ENCODE results near the gene MYBPC1. TPM values are rescaled to one million over a fixed set of nuclear protein-coding genes. Genes with fewer than 3 reads are reported as not detected.

MYBPC1 gene
- total RNA-seq, 2 donors from 2014 or later = 171 to 302 TPM

DNA sequence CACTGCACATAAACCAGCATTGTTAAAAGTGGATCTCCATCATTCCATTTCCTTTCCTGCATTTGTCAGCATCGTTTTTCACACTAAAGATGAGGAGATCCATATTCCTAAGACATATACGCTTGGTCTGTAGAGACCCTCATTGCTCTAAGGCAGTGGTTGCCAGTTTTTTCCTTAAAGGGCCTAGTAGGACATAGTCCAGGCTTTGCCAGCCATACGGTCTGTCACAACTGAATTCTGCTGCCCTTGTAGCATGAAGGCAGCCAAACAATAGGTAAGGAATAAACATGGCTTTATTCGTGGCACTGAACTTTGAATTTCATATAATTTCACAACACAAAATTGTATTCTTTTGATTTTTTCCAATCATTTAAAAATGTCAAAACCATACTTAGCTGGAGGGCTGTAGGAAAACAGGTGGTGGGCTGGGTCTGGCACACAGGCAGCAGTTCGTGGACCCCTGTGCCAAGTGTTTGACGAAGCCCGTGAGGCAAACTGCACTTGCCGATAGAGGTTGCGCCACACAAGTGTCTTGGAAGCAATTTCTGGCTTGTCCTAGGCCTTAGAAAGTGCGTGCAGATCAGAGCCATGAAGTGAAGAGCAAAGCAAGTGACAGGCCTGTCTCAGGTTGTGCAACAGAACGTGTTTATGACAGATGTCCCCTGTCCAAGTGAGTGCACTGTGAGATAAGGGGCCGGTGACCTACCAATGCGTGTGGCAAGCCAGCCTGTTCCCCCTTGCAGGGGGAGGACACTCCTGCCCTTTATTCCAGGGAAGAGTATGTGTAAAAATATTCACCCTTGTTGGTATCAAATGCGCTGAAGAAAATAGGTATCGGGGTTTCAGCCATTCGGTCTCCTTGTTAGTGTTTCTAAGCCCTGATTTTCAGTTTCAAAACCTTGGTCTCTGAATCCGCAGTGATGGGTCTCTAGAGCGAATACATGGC lies 101.8 kb downstream of the MYBPC1 start:
- peak; percentile 45 for DNase-seq (ENCODE audit: low spot score)
- no peaks in the 10 kb centered on the region for H3K27me3 ChIP-seq (replicated peaks; ENCODE audit: insufficient read depth)
- intact Hi-C loops (cut with DNase I) = loop anchor here (5.0 kb wide), 2 partner anchors 79 to 289 kb away; partner anchors contain the start of gene ARL1
- no peaks in the 10 kb centered on the region for H3K9me3 ChIP-seq
- H3K4me3 ChIP-seq = peak overlapping the region; percentile 83 to 91
- no peaks in the 10 kb centered on the region for H3K4me1 ChIP-seq (replicated peaks)
- 25% methylated on average over 18 of the region's 18 CpGs for WGBS
- no peaks in the 10 kb centered on the region for H3K36me3 ChIP-seq
- TF ChIP-seq POLR2AphosphoS5 (IDR thresholded peaks at IDR 0.05) (peak; percentile 6), POLR2A (IDR thresholded peaks at IDR 0.05) (no peak)
- H3K27ac ChIP-seq = peak overlapping the region; percentile 86 to 90

DNA sequence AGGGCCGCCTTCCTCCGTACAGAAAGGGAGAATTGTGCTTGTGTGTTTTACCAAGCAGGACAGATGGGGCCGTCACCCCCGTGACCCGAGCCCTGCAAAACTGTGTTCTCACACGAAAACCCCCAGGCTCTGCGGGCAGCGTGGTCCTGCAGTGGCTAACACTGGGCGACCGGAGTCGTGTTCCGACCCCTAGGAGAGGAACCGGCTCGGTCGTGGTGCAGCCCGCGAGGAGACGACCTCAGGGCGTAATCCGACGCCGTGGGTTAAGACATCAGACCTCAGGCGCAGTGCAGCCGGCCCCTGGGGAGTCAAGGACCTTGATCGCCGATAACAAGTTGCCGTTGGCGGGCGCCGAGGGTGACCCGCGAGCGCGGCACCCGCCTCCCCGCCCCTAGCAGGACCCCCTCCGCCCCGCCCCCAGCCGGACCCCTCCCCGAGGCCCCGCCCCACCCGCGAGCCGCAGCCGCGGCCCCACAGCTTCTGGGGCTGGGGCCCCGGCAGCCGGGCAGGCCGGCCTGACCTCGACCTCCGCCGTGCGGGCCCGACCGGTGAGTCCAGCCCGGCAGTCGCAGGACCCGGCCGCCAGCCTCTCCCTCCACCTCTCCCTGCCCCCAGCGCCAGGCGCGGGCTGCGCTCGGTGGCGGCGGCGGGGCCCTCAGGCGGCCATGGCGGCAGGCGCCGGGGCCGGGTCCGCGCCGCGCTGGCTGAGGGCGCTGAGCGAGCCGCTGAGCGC lies 102.6 kb downstream of the MYBPC1 start, which contains the start of gene CHPT1:
Gene CHPT1, plus strand, starts transcription at position 444 of the 733 bp plus-strand sequence. Its CDS starts 222 bp downstream, at position 666.
- H3K36me3 ChIP-seq = no peaks in the 10 kb centered on the region
- H3K4me1 ChIP-seq (replicated peaks) = no peaks in the 10 kb centered on the region
- peak within 1 kb of the TSS; percentile 83 to 91 for H3K4me3 ChIP-seq
- TF ChIP-seq POLR2A (IDR thresholded peaks at IDR 0.05) (peak; percentile 42), POLR2AphosphoS5 (IDR thresholded peaks at IDR 0.05) (no peak)
- peak; percentile 57 for DNase-seq (ENCODE audit: low spot score)
- no peaks in the 10 kb centered on the region for H3K9me3 ChIP-seq
- peak within 1 kb of the TSS; percentile 86 to 90 for H3K27ac ChIP-seq
- intact Hi-C loops (cut with DNase I) = loop anchor here (5.0 kb wide), 2 partner anchors 80 to 290 kb away; partner anchors contain the start of gene ARL1
- H3K27me3 ChIP-seq (replicated peaks; ENCODE audit: insufficient read depth) = no peaks in the 10 kb centered on the region
- under 1% methylated on average over 25 of the region's 80 CpGs for WGBS

DNA sequence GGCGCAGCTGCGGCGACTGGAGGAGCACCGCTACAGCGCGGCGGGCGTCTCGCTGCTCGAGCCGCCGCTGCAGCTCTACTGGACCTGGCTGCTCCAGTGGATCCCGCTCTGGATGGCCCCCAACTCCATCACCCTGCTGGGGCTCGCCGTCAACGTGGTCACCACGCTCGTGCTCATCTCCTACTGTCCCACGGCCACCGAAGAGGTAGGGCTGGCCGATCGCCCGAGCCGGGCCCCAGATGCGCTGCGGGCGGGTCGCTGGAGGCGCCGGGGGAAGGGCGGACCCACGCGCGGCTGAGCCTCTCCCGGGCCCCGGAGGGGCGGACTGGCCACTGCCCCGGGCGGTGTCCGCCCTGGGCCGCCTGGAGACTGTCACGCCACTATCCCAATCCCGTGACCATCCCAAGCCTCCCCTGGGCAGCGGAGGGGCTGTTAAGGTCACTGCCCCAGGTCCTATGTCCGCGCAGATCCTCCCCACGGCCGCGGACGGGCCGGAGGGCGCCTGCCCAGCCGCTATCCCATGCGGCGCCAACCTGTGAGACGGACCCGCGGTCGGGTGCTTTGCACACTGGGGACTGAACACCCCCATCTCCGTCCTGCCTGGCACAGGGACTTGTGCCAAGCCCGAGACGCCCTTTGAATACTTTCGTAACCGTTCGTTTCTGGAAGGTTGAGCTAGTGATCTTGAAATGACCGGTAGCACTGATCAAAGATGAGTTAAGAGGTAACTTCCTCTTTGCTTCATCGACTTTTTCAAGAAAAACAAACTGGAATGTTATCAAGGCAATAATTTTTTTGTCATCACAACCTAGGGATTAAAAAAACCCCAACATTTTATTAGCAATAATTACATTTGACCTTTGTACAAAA lies 103.4 kb downstream of the MYBPC1 start:
- intact Hi-C loops (cut with DNase I) = loop anchor here (5.0 kb wide), 2 partner anchors 81 to 291 kb away; partner anchors contain the start of gene ARL1
- H3K27ac ChIP-seq = peak overlapping the region; percentile 86 to 90
- TF ChIP-seq, protein P1, sequence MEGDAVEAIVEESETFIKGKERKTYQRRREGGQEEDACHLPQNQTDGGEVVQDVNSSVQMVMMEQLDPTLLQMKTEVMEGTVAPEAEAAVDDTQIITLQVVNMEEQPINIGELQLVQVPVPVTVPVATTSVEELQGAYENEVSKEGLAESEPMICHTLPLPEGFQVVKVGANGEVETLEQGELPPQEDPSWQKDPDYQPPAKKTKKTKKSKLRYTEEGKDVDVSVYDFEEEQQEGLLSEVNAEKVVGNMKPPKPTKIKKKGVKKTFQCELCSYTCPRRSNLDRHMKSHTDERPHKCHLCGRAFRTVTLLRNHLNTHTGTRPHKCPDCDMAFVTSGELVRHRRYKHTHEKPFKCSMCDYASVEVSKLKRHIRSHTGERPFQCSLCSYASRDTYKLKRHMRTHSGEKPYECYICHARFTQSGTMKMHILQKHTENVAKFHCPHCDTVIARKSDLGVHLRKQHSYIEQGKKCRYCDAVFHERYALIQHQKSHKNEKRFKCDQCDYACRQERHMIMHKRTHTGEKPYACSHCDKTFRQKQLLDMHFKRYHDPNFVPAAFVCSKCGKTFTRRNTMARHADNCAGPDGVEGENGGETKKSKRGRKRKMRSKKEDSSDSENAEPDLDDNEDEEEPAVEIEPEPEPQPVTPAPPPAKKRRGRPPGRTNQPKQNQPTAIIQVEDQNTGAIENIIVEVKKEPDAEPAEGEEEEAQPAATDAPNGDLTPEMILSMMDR (IDR thresholded peaks at IDR 0.05) = no peak
- TF ChIP-seq POLR2A (IDR thresholded peaks at IDR 0.05) = peak; percentile 16
- TF ChIP-seq POLR2AphosphoS5 (IDR thresholded peaks at IDR 0.05) = peak; percentile 32
- no peaks in the 10 kb centered on the region for H3K27me3 ChIP-seq (replicated peaks; ENCODE audit: insufficient read depth)
- H3K4me1 ChIP-seq (replicated peaks) = no peaks in the 10 kb centered on the region
- H3K36me3 ChIP-seq = no peaks in the 10 kb centered on the region
- H3K9me3 ChIP-seq = no peaks in the 10 kb centered on the region
- DNase-seq (ENCODE audit: low spot score) = peak; percentile 55
- under 1% methylated on average over 17 of the region's 67 CpGs for WGBS
- peak overlapping the region; percentile 83 to 91 for H3K4me3 ChIP-seq

DNA sequence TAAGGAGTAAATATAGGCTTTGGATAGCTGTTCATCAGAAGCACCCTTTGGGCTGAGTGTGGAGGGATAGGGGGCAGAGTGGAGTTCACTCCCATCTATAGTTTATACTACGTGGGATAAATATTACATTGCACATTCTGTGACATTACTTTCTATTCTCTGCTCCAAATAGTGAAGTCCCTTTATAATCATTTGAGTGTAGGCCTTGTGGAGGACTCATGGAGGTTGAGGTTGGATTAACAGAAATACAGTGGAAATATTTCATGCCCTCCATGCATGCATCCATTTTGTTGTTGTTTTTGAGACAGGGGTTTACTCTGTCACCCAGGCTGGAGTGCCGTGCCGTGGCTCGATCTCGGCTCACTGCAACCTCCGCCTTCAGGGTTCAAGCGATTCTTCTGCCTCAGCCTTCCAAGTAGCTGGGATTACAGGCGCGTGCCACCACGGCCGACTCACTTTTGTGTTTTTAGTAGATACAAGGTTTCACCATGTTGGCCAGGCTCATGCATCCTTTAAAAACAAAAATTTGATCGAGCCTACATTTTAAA lies 104.1 kb downstream of the MYBPC1 start:
- 73% methylated on average over 12 of the region's 12 CpGs for WGBS
- H3K4me3 ChIP-seq = peak overlapping the region; percentile 83 to 91
- H3K36me3 ChIP-seq = no peaks in the 10 kb centered on the region
- TF ChIP-seq POLR2A (IDR thresholded peaks at IDR 0.05) (no peak), POLR2AphosphoS5 (IDR thresholded peaks at IDR 0.05) (no peak)
- TF ChIP-seq, protein P1 (IDR thresholded peaks at IDR 0.05) = peak in 1 of 4 experiments; percentile 15
- DNase-seq (ENCODE audit: low spot score) = no peak
- H3K9me3 ChIP-seq = no peaks in the 10 kb centered on the region
- H3K4me1 ChIP-seq (replicated peaks) = no peaks in the 10 kb centered on the region
- peak overlapping the region; percentile 86 to 90 for H3K27ac ChIP-seq
- intact Hi-C loops (cut with DNase I) = loop anchor here (5.0 kb wide), 2 partner anchors 82 to 292 kb away; partner anchors contain the start of gene ARL1
- no peaks in the 10 kb centered on the region for H3K27me3 ChIP-seq (replicated peaks; ENCODE audit: insufficient read depth)

DNA sequence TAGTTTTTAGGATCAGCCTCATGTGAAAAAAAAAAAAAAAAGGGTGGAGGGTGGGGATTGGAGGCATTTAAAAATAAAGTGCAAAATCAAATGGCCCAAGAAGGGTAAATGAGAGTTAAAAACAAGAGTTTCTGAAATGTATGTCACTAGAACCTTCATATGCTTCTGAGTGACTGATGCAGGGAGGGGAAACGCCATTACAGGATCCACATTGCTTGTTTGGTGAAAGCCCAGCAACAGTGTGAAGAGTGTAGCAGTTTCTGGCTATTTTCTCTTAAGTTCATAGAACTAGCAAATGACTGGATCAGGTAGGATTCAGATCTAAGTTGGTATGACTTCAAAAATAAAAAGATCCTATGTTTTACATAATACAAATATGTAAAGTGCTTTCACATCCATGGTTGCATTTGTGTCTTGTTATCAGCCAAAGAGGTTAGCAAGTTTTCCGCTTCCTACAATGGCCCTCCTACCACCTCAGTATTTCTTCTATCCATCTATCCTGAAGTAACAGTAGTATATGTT lies 105.6 kb downstream of the MYBPC1 start:
- H3K27me3 ChIP-seq (replicated peaks; ENCODE audit: insufficient read depth) = no peaks in the 10 kb centered on the region
- no peaks in the 10 kb centered on the region for H3K4me1 ChIP-seq (replicated peaks)
- TF ChIP-seq POLR2A (IDR thresholded peaks at IDR 0.05) (no peak), POLR2AphosphoS5 (IDR thresholded peaks at IDR 0.05) (no peak)
- TF ChIP-seq, protein P1 (IDR thresholded peaks at IDR 0.05) = no peak
- intact Hi-C loops (cut with DNase I) = no loop called here
- no peak for DNase-seq (ENCODE audit: low spot score)
- no peak overlapping the region for H3K4me3 ChIP-seq
- H3K9me3 ChIP-seq = no peaks in the 10 kb centered on the region
- no peak overlapping the region for H3K27ac ChIP-seq
- 71% methylated on average over 2 of the region's 2 CpGs for WGBS
- H3K36me3 ChIP-seq = no peaks in the 10 kb centered on the region

Data from prostate gland (tissue), 2 donors.